Inflammatory macrophage (primary cell): ENCODE results near the gene RND3.

ENCODE experiments used
- DNase-seq, 2 donors: peaks; one replicate each; pipeline ENCODE4 v3.0.0-alpha.2; 2020 to 2022

Gene RND3

GRCh38 chr2:150438654-150439053 is 48.8 kb downstream of the RND3 start:
- no peak for DNase-seq

GRCh38 chr2:150438041-150438440 is 49.4 kb downstream of the RND3 start:
- DNase-seq: no peak

GRCh38 chr2:150432312-150432625 is 55.2 kb downstream of the RND3 start:
- no peak for DNase-seq

- DNase-seq: no peak
Measured at GRCh38 chr2:150431561-150432311, 55.7 kb downstream of the RND3 start.

GRCh38 chr2:150429384-150429961 is 58.0 kb downstream of the RND3 start:
- DNase-seq: no peak

- no peak for DNase-seq
Measured at GRCh38 chr2:150428641-150429040, 58.8 kb downstream of the RND3 start.

- DNase-seq: no peak
Measured at GRCh38 chr2:150427298-150427697, 60.2 kb downstream of the RND3 start.

- no peak for DNase-seq
Measured at GRCh38 chr2:150426724-150427123, 60.7 kb downstream of the RND3 start.

- no peak for DNase-seq
Measured at GRCh38 chr2:150426315-150426714, 61.2 kb downstream of the RND3 start.

GRCh38 chr2:150425121-150425955 is 62.1 kb downstream of the RND3 start:
- no peak for DNase-seq

- DNase-seq: no peak
Measured at GRCh38 chr2:150424406-150424805, 63.1 kb downstream of the RND3 start.

GRCh38 chr2:150421126-150421651 is 66.3 kb downstream of the RND3 start:
- no peak for DNase-seq

- no peak for DNase-seq
Measured at GRCh38 chr2:150418916-150419315, 68.6 kb downstream of the RND3 start.
